Measurements from ENCODE around the gene IGFBPL1.

IGFBPL1 gene

GRCh38 chr9:38356851-38357250 is 67.4 kb downstream of the IGFBPL1 start:
- TF ChIP-seq CTCF (conservative IDR thresholded peaks at IDR 0.05): no peak
- no peak overlapping the region; the same call in 1 of the 2 replicates for H3K27ac ChIP-seq
